Measurements from ENCODE around the gene TIMM50.
"Not testable (repeated sequence)": the region's sequence is repeated elsewhere in the genome, so short reads cannot be mapped to it uniquely, and the experiment has no call there.

TIMM50 gene

GRCh38 chr19:39469567-39469966, 11.1 kb upstream of the TIMM50 start:
- no peak overlapping the region for H3K27ac ChIP-seq (ENCODE audit: low read depth, low read length)
- no peak overlapping the region for H3K4me3 ChIP-seq (ENCODE audit: low read depth in 1 of 5, low read length in 5 of 5)
- no peaks in the 10 kb centered on the region for H3K27me3 ChIP-seq (ENCODE audit: control insufficient read depth in 5 of 5, insufficient read depth in 4 of 5, low read length in 5 of 5)
- peaks cover 3 to 98% (median 97%) of the 10 kb centered on the region in 5 donors for H3K36me3 ChIP-seq (ENCODE audit: control insufficient read depth in 5 of 5, insufficient read depth in 5 of 5, low read length in 5 of 5)
- H3K9ac ChIP-seq (ENCODE audit: low read length in 5 of 5) = no peak overlapping the region
- no peaks in the 10 kb centered on the region for H3K4me1 ChIP-seq (ENCODE audit: control insufficient read depth in 5 of 5, insufficient read depth in 5 of 5, low read length in 5 of 5)
- no peaks in the 10 kb centered on the region for H3K9me3 ChIP-seq (ENCODE audit: control insufficient read depth in 5 of 5, low read length in 5 of 5)

- no peaks in the 10 kb centered on the region for H3K9me3 ChIP-seq (ENCODE audit: control insufficient read depth in 5 of 5, low read length in 5 of 5)
- H3K4me3 ChIP-seq (ENCODE audit: low read depth in 1 of 5, low read length in 5 of 5) = no peak overlapping the region
- H3K27me3 ChIP-seq (ENCODE audit: control insufficient read depth in 5 of 5, insufficient read depth in 4 of 5, low read length in 5 of 5) = no peaks in the 10 kb centered on the region
- H3K4me1 ChIP-seq (ENCODE audit: control insufficient read depth in 5 of 5, insufficient read depth in 5 of 5, low read length in 5 of 5) = no peaks in the 10 kb centered on the region
- no peak overlapping the region for H3K9ac ChIP-seq (ENCODE audit: low read length in 5 of 5)
- H3K27ac ChIP-seq (ENCODE audit: low read depth, low read length) = no peak overlapping the region
- peaks cover 3 to 98% (median 95%) of the 10 kb centered on the region in 5 donors for H3K36me3 ChIP-seq (ENCODE audit: control insufficient read depth in 5 of 5, insufficient read depth in 5 of 5, low read length in 5 of 5)
These were observed 9.8 kb upstream of the TIMM50 start for GRCh38 chr19:39470724-39471339.

DNA sequence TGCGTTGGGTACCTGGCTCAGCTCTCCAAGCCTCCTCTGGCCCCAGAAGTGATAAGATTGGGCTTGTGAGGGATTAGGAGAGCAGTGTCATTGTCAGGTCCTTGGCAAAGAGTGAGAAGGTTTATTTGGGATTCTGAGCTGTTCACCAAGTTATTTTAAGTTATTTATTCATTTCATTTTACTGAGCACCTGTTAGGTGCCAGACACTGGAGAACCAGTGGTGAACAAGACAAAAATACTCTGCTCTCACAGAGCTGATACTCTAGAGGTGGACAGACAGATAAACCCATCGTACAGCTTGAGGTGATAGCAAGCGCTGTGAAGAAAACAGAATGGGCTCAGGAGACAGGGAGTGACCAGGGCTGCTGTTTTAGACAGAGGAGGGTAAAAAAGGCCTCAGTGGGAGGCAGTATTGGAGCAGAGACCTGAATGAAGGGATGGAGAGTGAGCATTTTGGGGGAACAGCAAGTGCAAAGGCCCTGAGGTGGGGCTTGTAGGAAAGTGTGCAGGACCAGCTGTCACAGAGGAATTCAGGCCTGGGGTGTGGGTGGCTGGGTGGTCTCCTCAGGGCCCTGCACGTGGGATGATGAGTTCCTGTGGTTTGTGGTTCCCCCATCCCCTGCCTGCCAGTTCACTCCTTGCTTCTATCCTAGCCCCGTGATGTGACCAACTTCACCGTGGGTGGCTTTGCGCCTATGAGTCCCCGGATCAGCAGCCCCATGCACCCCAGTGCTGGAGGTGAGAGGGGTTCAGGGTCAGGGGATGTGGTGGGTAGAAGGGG, 8.7 kb upstream of the TIMM50 start:
- Histone ChIP-seq H3K9me3 (ENCODE audit: control insufficient read depth in 5 of 5, low read length in 5 of 5) (no peaks in the 10 kb centered on the region), H3K36me3 (ENCODE audit: control insufficient read depth in 5 of 5, insufficient read depth in 5 of 5, low read length in 5 of 5) (peaks cover 3 to 98% (median 94%) of the 10 kb centered on the region in 5 donors)

DNA sequence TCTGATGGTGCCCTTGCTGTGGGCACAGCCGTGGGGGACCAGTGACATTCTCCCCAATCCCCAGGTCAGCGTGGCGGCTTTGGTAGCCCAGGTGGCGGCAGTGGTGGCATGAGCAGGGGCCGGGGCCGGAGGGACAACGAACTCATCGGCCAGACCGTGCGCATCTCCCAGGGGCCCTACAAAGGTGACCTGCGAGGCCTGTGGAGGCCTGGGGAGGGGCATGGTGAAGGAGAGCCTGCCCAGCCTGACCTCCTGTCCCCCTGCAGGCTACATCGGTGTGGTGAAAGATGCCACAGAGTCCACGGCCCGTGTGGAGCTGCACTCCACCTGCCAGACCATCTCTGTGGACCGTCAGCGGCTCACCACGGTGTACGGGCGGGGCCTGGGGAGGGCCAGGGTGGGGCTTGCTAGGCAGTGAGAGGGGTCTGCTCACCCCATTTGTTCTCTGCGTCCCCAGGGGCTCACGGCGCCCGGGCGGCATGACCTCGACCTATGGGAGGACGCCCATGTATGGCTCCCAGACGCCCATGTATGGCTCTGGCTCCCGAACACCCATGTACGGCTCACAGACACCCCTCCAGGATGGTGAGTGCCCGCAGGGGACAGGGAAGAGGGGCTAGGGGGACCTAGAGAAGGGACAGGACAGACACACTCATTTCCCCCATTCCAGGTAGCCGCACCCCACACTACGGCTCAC, 7.7 kb upstream of the TIMM50 start:
- Histone ChIP-seq H3K9me3 (ENCODE audit: control insufficient read depth in 5 of 5, low read length in 5 of 5) (no peaks in the 10 kb centered on the region), H3K4me3 (ENCODE audit: low read depth in 1 of 5, low read length in 5 of 5) (no peak overlapping the region), H3K4me1 (ENCODE audit: control insufficient read depth in 5 of 5, insufficient read depth in 5 of 5, low read length in 5 of 5) (no peaks in the 10 kb centered on the region), H3K36me3 (ENCODE audit: control insufficient read depth in 5 of 5, insufficient read depth in 5 of 5, low read length in 5 of 5) (peaks cover 3 to 89% (median 87%) of the 10 kb centered on the region in 5 donors), H3K27me3 (ENCODE audit: control insufficient read depth in 5 of 5, insufficient read depth in 4 of 5, low read length in 5 of 5) (no peaks in the 10 kb centered on the region), H3K27ac (ENCODE audit: low read depth, low read length) (no peak overlapping the region), H3K9ac (ENCODE audit: low read length in 5 of 5) (no peak overlapping the region)

More for the DNA sequence above, 8.7 kb upstream of the TIMM50 start:
- Histone ChIP-seq H3K27ac (ENCODE audit: low read depth, low read length) (no peak overlapping the region), H3K4me1 (ENCODE audit: control insufficient read depth in 5 of 5, insufficient read depth in 5 of 5, low read length in 5 of 5) (no peaks in the 10 kb centered on the region), H3K27me3 (ENCODE audit: control insufficient read depth in 5 of 5, insufficient read depth in 4 of 5, low read length in 5 of 5) (no peaks in the 10 kb centered on the region), H3K4me3 (ENCODE audit: low read depth in 1 of 5, low read length in 5 of 5) (no peak overlapping the region), H3K9ac (ENCODE audit: low read length in 5 of 5) (no peak overlapping the region)

- H3K4me3 ChIP-seq (ENCODE audit: low read depth in 1 of 5, low read length in 5 of 5) = no peak overlapping the region
- H3K9me3 ChIP-seq (ENCODE audit: control insufficient read depth in 5 of 5, low read length in 5 of 5) = no peaks in the 10 kb centered on the region
- no peaks in the 10 kb centered on the region for H3K27me3 ChIP-seq (ENCODE audit: control insufficient read depth in 5 of 5, insufficient read depth in 4 of 5, low read length in 5 of 5)
- H3K36me3 ChIP-seq (ENCODE audit: control insufficient read depth in 5 of 5, insufficient read depth in 5 of 5, low read length in 5 of 5) = peaks cover 3 to 83% (median 81%) of the 10 kb centered on the region in 5 donors
- H3K9ac ChIP-seq (ENCODE audit: low read length in 5 of 5) = no peak overlapping the region
- no peak overlapping the region for H3K27ac ChIP-seq (ENCODE audit: low read depth, low read length)
- H3K4me1 ChIP-seq (ENCODE audit: control insufficient read depth in 5 of 5, insufficient read depth in 5 of 5, low read length in 5 of 5) = no peaks in the 10 kb centered on the region
These were observed 7.1 kb upstream of the TIMM50 start for GRCh38 chr19:39473443-39473960.

DNA sequence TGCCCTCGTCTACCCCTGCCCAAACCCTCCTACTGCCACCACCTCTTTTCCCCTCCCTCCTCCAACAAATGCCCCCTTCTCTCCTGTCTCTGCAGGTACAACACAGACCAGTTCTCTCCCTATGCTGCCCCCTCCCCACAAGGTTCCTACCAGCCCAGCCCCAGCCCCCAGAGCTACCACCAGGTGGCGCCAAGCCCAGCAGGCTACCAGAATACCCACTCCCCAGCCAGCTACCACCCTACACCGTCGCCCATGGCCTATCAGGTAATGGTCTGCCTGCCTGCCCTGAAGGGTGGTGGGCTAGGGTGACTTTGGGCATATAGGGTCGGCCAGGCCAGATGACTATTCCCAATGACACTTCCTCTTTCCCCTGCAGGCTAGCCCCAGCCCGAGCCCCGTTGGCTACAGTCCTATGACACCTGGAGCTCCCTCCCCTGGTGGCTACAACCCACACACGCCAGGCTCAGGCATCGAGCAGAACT, 6.5 kb upstream of the TIMM50 start:
- Histone ChIP-seq H3K4me3 (ENCODE audit: low read depth in 1 of 5, low read length in 5 of 5) (no peak overlapping the region), H3K9ac (ENCODE audit: low read length in 5 of 5) (no peak overlapping the region), H3K27me3 (ENCODE audit: control insufficient read depth in 5 of 5, insufficient read depth in 4 of 5, low read length in 5 of 5) (no peaks in the 10 kb centered on the region), H3K4me1 (ENCODE audit: control insufficient read depth in 5 of 5, insufficient read depth in 5 of 5, low read length in 5 of 5) (no peaks in the 10 kb centered on the region), H3K9me3 (ENCODE audit: control insufficient read depth in 5 of 5, low read length in 5 of 5) (no peaks in the 10 kb centered on the region), H3K36me3 (ENCODE audit: control insufficient read depth in 5 of 5, insufficient read depth in 5 of 5, low read length in 5 of 5) (peaks cover 3 to 76% (median 74%) of the 10 kb centered on the region in 5 donors), H3K27ac (ENCODE audit: low read depth, low read length) (no peak overlapping the region)

DNA sequence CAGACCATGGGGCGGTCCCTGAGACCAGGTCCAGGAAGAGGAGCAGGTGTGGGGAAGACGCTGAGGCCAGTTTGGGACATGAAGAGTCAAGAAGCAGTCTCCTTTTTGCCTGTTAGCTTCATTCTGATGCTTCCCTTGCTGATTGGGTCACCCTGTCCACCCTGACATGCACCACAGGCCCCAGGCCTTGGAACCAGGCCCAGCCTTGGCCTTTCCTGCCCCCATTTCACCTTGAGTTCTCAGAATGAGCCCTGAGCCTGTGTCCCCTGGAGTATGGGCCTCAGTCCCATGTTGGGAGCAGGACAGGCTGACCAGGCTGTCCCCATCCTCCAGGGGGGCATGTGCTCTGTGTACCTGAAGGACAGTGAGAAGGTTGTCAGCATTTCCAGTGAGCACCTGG, 4.9 kb upstream of the TIMM50 start:
- Histone ChIP-seq H3K36me3 (ENCODE audit: control insufficient read depth in 5 of 5, insufficient read depth in 5 of 5, low read length in 5 of 5) (peaks cover 3 to 61% (median 58%) of the 10 kb centered on the region in 5 donors), H3K9me3 (ENCODE audit: control insufficient read depth in 5 of 5, low read length in 5 of 5) (no peaks in the 10 kb centered on the region), H3K9ac (ENCODE audit: low read length in 5 of 5) (no peak overlapping the region), H3K4me3 (ENCODE audit: low read depth in 1 of 5, low read length in 5 of 5) (no peak overlapping the region), H3K27me3 (ENCODE audit: control insufficient read depth in 5 of 5, insufficient read depth in 4 of 5, low read length in 5 of 5) (no peaks in the 10 kb centered on the region), H3K4me1 (ENCODE audit: control insufficient read depth in 5 of 5, insufficient read depth in 5 of 5, low read length in 5 of 5) (peaks cover 0 to 8% (median 7%) of the 10 kb centered on the region in 5 donors), H3K27ac (ENCODE audit: low read depth, low read length) (no peak overlapping the region)

GRCh38 chr19:39479319-39479801, 1.3 kb upstream of the TIMM50 start:
- H3K27me3 ChIP-seq (ENCODE audit: control insufficient read depth in 5 of 5, insufficient read depth in 4 of 5, low read length in 5 of 5); H3K9ac ChIP-seq (ENCODE audit: low read length in 5 of 5); H3K4me3 ChIP-seq (ENCODE audit: low read depth in 1 of 5, low read length in 5 of 5); H3K27ac ChIP-seq (ENCODE audit: low read depth, low read length); H3K9me3 ChIP-seq (ENCODE audit: control insufficient read depth in 5 of 5, low read length in 5 of 5): not testable (repeated sequence)
- peaks cover 6 to 21% (median 20%) of the 10 kb centered on the region in 5 donors for H3K4me1 ChIP-seq (ENCODE audit: control insufficient read depth in 5 of 5, insufficient read depth in 5 of 5, low read length in 5 of 5)
- peaks cover 0 to 34% (median 28%) of the 10 kb centered on the region in 5 donors for H3K36me3 ChIP-seq (ENCODE audit: control insufficient read depth in 5 of 5, insufficient read depth in 5 of 5, low read length in 5 of 5)

GRCh38 chr19:39479916-39480315, 722 bp upstream of the TIMM50 start:
- H3K4me1 ChIP-seq (ENCODE audit: control insufficient read depth in 5 of 5, insufficient read depth in 5 of 5, low read length in 5 of 5) = peaks cover 6 to 21% (median 20%) of the 10 kb centered on the region in 5 donors
- H3K27ac ChIP-seq (ENCODE audit: low read depth, low read length) = peak overlapping the region; percentile 61

More at GRCh38 chr19:39479916-39480315, 722 bp upstream of the TIMM50 start:
- Histone ChIP-seq H3K9ac (ENCODE audit: low read length in 5 of 5) (peak overlapping the region in 4 of 5 donors; percentile 58 to 99 (median 92)), H3K4me3 (ENCODE audit: low read depth in 1 of 5, low read length in 5 of 5) (peak overlapping the region; percentile 86 to 98 (median 93)), H3K9me3 (ENCODE audit: control insufficient read depth in 5 of 5, low read length in 5 of 5) (no peaks in the 10 kb centered on the region), H3K27me3 (ENCODE audit: control insufficient read depth in 5 of 5, insufficient read depth in 4 of 5, low read length in 5 of 5) (no peaks in the 10 kb centered on the region), H3K36me3 (ENCODE audit: control insufficient read depth in 5 of 5, insufficient read depth in 5 of 5, low read length in 5 of 5) (peaks cover 0 to 29% (median 25%) of the 10 kb centered on the region in 5 donors)
